ENCODE measurements around the gene RBBP7.

DNA sequence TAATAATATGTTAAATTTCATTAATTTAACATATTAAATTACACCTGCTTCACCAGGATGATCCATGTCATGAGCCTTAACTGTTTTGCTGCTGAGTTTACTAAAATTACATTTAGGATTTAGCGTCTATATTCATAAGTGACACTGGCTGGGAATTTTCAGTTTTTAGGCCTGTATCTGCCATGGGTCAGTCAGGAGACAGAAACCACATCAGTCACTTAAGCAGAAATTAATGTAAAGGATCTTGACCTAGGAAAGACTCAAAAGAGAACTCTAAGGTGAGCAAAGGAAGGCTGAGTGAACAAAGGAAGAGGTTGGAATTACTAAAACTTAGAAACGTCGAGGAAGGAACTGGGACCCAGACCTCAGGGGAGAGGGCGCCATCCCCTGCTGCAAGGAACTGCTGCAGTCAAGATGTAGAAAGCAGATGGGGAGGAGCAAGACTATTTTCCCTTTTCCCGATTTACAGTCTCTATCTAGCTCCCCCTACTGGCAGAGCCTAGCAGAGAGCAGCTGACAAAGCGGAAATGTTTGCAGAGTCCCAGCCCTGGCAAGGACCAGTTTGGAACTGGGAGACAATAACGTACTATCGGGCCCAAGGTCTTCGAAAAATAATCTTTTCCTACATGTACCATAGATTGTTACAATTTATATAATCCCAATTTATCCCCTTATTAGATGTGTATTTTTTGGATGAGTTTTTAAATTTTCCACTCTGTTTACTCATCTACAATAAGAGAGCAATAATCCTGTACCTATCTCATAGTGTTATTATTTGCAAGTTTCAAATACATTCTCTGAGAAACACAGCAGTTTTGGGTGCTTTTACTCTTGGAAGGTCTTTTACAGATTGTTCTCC, 22.6 kb upstream of the RBBP7 start:
- TF ChIP-seq, protein P1, sequence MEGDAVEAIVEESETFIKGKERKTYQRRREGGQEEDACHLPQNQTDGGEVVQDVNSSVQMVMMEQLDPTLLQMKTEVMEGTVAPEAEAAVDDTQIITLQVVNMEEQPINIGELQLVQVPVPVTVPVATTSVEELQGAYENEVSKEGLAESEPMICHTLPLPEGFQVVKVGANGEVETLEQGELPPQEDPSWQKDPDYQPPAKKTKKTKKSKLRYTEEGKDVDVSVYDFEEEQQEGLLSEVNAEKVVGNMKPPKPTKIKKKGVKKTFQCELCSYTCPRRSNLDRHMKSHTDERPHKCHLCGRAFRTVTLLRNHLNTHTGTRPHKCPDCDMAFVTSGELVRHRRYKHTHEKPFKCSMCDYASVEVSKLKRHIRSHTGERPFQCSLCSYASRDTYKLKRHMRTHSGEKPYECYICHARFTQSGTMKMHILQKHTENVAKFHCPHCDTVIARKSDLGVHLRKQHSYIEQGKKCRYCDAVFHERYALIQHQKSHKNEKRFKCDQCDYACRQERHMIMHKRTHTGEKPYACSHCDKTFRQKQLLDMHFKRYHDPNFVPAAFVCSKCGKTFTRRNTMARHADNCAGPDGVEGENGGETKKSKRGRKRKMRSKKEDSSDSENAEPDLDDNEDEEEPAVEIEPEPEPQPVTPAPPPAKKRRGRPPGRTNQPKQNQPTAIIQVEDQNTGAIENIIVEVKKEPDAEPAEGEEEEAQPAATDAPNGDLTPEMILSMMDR (IDR thresholded peaks at IDR 0.05; ENCODE audit: low read depth, low read length, poor library complexity, severe bottlenecking) = peak; percentile 86
- TF ChIP-seq EZH2phosphoT487 (IDR thresholded peaks at IDR 0.05; ENCODE audit: borderline replicate concordance, low read length) = no peak

Data from DOHH2 (cell line).